GM21423 (cell line): ENCODE data around the gene MED15.
A peak's percentile ranks its signal among the peaks of the same experiment; 100 is the strongest.
"Not testable (repeated sequence)": the region's sequence is repeated elsewhere in the genome, so short reads cannot be mapped to it uniquely, and the experiment has no call there.

Experiments used
- ATAC-seq: cut with Tn5 transposase; IDR thresholded peaks from one replicate; pipeline ENCODE4 v1.9.1; 2021; ENCODE audit warnings: mild to moderate bottlenecking, moderate library complexity; ENCODE audit not compliant: unreplicated experiment

Gene MED15

GRCh38 chr22:20483771-20484170, 23.6 kb upstream of the MED15 start:
- ATAC-seq: no peak

GRCh38 chr22:20484948-20485683, 22.3 kb upstream of the MED15 start:
- ATAC-seq: no peak

GRCh38 chr22:20486229-20486628, 21.2 kb upstream of the MED15 start:
- ATAC-seq: no peak

- no peak for ATAC-seq
Measured at GRCh38 chr22:20487715-20488114, 19.7 kb upstream of the MED15 start.

- no peak for ATAC-seq
Measured at GRCh38 chr22:20488946-20489345, 18.5 kb upstream of the MED15 start.

GRCh38 chr22:20490183-20490940, 17.0 kb upstream of the MED15 start:
- ATAC-seq: no peak

- ATAC-seq: no peak
Measured at GRCh38 chr22:20490941-20491307, 16.5 kb upstream of the MED15 start.

GRCh38 chr22:20491346-20491745, 16.1 kb upstream of the MED15 start:
- ATAC-seq: no peak

- peak; percentile 33 for ATAC-seq
Measured at GRCh38 chr22:20494978-20495860, 12.2 kb upstream of the MED15 start, which contains the start of gene KLHL22. Gene KLHL22, minus strand, starts transcription at chr22:20495795. Its CDS starts 6,584 bp downstream, at chr22:20489211.

- peak; percentile 82 for ATAC-seq
Measured at GRCh38 chr22:20495861-20496681, 11.3 kb upstream of the MED15 start.

GRCh38 chr22:20497426-20497825, 10.0 kb upstream of the MED15 start:
- no peak for ATAC-seq

- no peak for ATAC-seq
Measured at GRCh38 chr22:20498913-20499312, 8.5 kb upstream of the MED15 start.

GRCh38 chr22:20499769-20500168, 7.6 kb upstream of the MED15 start:
- no peak for ATAC-seq

GRCh38 chr22:20503816-20504215, 3.6 kb upstream of the MED15 start:
- no peak for ATAC-seq

- not testable (repeated sequence) for ATAC-seq
Measured at GRCh38 chr22:20504293-20504922, 3.0 kb upstream of the MED15 start.

GRCh38 chr22:20506543-20507252, 712 bp upstream of the MED15 start:
- no peak for ATAC-seq

GRCh38 chr22:20508067-20508755, 801 bp downstream of the MED15 start:
- not testable (repeated sequence) for ATAC-seq

- no peak for ATAC-seq
Measured at GRCh38 chr22:20508815-20509271, 1.4 kb downstream of the MED15 start.
